GM19397 (cell line): ENCODE data around the gene HELZ.

Experiments
- ATAC-seq: cut with Tn5 transposase; IDR thresholded peaks from one replicate; pipeline ENCODE4 v1.9.1; 2021; ENCODE audit warnings: mild to moderate bottlenecking, moderate library complexity; ENCODE audit not compliant: unreplicated experiment

Gene HELZ

GRCh38 chr17:67090341-67090740 is 154.7 kb downstream of the HELZ start:
- no peak for ATAC-seq

DNA sequence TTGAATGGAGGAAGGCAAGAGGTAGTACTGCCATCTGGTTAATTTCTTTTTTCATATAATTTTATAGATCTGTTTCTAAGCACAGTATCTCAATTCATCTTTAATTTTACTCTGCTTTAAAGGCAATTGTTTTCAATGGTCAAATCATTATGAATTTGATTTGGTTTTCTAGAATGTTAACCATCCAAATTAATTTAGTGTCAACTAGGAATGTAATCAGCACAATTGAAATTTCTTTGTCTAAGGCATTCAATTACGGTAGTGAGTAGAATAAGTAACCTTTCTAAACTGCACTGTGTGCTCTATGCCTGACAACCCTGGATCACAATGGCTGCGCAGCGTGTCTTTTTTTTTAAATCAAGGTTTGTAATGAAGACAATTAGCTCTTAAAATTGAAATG is 156.4 kb downstream of the HELZ start:
- ATAC-seq: no peak

DNA sequence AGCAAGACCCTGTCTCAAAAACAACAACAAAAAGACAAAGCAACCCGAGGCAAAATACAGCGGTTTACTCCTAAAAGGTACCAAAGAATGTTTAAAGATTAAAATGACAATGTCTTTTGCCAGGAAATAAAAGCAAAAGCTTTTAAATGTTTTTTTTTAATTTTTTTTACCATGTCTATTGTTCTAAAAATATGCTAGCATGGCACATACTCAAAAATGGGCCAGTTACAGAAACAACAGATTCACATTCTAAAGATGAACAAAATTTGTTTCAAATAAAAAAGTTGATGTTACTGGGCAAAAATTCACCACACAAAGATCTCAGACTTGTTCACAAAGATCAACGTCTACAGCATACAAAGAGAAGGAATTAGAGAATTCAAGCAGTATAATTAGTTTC is 159.6 kb downstream of the HELZ start:
- ATAC-seq: no peak

- peak; percentile 56 for ATAC-seq
These were observed 162.9 kb downstream of the HELZ start for GRCh38 chr17:67082107-67082506.

DNA sequence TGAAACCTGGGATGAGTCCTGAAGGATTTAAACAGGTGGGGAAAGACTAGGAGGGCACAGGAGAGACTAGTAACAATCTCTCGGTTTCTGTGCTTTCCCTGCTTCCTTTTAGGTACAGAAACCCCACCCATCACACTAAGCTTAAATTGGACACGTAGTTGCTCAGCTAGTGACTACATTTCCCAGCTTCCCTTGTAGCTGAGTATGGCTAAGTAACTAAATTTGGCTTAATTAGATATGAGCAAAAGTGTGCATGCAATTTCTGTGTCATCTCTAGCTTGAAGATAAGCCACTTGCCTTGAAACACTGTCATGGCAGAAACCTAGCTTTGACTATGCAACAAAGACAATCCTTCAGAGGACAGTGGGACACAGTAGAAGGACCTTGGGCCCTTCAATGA is 164.2 kb downstream of the HELZ start:
- ATAC-seq: no peak

- ATAC-seq: no peak
These were observed 165.5 kb downstream of the HELZ start for GRCh38 chr17:67079491-67079890.

GRCh38 chr17:67078292-67078691 is 166.7 kb downstream of the HELZ start:
- no peak for ATAC-seq

GRCh38 chr17:67076290-67076689 is 168.7 kb downstream of the HELZ start:
- no peak for ATAC-seq

GRCh38 chr17:67074781-67075180 is 170.2 kb downstream of the HELZ start:
- no peak for ATAC-seq

- no peak for ATAC-seq
These were observed 172.1 kb downstream of the HELZ start for GRCh38 chr17:67072885-67073284.

DNA sequence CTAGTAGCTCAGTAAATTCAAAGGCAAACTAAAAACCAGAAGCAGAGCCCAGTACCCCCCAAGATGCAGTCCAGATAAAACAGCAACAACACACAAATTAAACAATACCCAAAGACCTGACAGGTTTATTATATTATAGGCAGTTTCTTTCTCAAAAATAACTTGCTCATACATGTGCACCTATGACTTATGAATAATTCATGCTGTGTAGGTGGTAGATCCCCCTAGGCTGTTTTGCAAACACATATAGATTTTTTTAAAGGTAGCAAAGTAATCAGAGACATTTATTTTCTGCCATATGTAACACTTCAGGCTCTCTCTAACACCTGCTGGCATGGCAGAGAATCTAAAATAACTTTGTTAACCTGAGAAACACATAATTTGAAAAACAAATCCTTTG is 173.4 kb downstream of the HELZ start:
- ATAC-seq: no peak

- no peak for ATAC-seq
These were observed 175.3 kb downstream of the HELZ start for GRCh38 chr17:67069603-67070136.

GRCh38 chr17:67068999-67069398 is 176.0 kb downstream of the HELZ start:
- no peak for ATAC-seq

GRCh38 chr17:67067571-67068482 is 177.2 kb downstream of the HELZ start:
- ATAC-seq: no peak

GRCh38 chr17:67066717-67067116 is 178.3 kb downstream of the HELZ start:
- no peak for ATAC-seq

DNA sequence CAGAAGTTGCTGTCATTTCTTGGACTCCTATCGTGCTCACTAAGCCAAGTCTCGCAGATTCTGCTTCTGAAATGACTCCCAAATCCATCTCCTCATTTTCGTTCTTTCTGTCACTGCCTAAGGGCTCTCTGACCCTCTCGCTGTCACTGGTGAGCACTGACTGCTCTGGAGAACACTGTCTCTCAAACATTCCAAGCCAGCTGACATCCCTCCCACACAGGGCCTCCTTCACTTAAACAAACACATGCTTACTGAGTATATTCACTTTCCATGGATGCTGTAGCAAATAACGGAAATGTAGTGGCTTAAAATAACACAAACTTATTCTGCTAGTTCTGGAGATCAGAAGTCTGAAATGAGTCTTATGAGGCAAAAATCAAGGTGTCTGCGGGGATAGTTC is 181.9 kb downstream of the HELZ start:
- no peak for ATAC-seq

DNA sequence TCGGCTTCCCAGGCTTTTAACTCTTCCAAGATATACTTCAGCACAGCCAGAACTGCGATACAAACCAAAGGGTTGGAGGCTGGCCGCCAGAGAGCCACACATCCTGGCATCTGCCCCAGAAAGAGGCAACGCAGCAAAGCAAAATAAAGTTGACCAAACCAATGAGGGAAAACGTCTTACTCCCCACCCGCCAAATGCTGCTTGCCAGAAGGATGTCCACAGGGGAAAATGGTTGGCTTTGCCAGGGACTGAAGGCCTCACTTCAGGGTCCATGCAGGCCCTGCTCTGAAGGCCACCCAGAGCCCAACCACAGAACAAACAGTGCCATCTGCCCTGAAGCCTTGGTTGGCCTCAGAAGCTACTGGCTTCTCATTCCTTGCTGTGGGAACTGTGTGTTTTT is 185.6 kb downstream of the HELZ start:
- ATAC-seq: no peak

DNA sequence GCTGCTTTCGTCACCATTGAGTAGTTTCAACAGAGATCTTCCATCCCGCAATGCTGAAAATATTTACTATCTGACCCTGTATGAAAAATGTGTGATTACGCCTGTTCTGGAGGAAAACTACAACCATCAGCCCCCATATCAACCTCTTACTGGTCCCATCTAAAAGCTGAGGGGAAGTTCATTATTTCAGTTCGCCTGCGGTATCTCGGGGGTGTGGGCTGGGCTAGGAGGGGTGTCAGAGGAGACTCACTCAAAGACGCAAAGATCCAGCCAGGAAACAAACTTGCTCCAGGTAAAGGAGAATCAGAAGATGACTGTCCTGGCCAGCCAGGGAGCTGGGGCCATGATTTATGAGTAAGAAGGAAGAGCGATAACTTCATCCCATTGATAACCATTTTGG is 187.0 kb downstream of the HELZ start:
- no peak for ATAC-seq

- ATAC-seq: no peak
These were observed 188.1 kb downstream of the HELZ start for GRCh38 chr17:67056746-67057490.

DNA sequence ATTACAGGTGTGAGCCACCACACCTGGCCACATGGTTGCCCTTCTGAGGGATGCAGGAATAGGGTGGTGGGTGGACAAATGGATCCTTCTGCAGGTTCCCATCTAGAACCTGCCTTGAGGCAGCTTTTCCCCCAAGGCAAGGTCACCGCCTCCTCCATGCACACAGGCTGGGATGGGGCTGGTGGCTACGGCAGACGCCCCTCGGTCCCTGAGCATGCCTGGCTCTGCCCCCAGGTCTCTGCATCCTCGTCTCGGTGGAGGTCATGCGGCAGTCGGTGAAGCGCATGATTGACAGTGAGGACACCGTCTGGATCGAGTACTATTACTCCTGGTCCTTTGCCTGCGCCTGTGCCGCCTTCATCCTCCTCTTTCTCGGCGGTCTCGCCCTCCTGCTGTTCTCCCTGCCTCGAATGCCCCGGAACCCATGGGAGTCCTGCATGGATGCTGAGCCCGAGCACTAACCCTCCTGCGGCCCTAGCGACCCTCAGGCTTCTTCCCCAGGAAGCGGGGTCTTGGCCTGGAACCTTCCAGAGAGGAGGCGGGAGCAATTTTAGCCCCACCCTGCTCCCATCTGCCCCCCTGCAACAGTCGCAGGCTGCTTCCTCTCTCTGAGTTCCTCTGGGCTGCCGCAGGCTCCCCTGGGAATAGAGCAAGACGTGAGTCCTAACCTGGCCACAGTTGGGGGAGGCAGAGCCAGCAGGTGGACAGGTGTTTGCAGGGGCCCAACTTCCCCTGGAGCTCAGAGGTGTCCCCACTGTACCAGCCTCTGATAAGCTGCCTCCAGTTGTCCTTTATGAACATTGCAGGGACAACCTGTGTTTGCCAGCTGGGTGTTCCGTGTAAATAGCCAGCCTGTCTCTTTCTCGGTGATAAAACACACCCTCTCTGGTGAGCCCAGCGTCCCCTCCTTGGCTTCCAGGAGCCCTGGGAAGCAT is 188.9 kb downstream of the HELZ start:
- no peak for ATAC-seq

- no peak for ATAC-seq
These were observed 190.0 kb downstream of the HELZ start for GRCh38 chr17:67055041-67055443.
